GM12801 (cell line): ENCODE data around the gene TIMM13.

ENCODE experiments used
- TF ChIP-seq, protein P1 (sequence below): IDR thresholded peaks from one replicate; pipeline ENCODE4 v1.5.1; 2011; ENCODE audit warnings: control low read depth; ENCODE audit not compliant: insufficient read length; ENCODE audit errors: extremely low read depth

Gene TIMM13

DNA sequence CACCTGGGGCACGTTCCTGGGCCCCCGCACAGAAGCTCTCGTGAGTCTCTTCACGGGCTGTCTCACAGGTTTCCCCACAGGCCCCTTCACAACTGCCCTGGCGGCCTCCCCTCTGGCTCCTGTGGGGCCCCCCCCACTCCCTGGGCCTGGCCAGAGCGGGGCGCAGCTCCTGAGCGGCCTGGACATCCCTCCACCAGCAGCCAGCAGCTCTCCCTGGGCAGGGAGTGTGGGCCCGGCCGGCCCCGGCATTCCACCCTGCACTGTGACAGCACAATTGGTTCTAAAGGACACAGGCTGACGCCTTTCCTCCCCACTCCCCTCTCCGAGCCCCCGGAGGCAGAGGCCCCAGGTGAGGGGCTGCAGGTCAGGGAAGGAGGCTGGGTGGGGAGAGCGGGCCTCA, 9.5 kb upstream of the TIMM13 start:
- TF ChIP-seq, protein P1, sequence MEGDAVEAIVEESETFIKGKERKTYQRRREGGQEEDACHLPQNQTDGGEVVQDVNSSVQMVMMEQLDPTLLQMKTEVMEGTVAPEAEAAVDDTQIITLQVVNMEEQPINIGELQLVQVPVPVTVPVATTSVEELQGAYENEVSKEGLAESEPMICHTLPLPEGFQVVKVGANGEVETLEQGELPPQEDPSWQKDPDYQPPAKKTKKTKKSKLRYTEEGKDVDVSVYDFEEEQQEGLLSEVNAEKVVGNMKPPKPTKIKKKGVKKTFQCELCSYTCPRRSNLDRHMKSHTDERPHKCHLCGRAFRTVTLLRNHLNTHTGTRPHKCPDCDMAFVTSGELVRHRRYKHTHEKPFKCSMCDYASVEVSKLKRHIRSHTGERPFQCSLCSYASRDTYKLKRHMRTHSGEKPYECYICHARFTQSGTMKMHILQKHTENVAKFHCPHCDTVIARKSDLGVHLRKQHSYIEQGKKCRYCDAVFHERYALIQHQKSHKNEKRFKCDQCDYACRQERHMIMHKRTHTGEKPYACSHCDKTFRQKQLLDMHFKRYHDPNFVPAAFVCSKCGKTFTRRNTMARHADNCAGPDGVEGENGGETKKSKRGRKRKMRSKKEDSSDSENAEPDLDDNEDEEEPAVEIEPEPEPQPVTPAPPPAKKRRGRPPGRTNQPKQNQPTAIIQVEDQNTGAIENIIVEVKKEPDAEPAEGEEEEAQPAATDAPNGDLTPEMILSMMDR: no peak

DNA sequence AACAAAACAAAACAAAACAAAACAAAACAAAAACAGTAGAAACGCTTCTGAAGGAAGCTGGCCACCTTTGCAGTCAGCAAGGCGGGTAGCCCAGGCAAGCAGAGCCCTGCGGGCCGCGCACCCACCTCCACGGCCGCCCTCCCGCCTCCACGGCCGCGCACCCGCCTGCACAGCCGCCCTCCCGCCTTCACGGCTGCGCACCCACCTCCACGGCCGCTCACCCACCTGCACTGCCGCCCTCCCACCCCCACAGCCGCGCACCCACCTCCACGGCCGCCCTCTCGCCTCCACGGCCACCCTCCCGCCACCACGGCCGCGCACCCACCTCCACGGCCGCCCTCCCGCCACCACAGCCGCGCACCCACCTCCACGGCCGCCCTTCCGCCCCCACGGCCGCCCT, 9.0 kb upstream of the TIMM13 start:
- TF ChIP-seq, protein P1: no peak

DNA sequence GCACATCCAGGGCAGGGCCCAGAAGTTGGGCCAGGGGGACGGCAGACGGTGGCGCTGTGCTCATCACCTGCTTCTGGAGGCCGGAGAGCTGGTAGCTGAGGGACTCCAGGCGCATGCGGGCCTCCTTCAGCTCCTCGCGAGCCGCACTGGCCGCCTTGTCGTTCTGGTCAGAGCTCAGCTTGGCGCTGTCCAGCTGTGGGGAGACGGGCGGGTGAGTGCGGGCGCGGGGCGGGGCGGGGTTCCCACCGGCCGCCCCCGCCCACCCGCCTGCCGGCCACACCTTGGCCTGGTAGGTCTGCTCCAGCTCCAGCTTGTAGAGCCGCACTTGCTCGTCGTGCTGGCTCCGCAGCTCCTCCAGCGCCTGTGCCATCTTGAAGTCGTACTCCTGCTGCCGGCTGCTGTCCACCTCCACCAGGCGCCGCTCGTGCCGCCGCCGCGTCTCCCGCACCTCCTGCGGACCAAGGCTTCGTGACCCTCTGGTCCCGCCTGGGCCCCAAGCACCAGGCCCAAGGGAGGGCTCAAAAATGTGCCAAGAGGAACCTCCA, 7.4 kb upstream of the TIMM13 start:
- TF ChIP-seq, protein P1: no peak

DNA sequence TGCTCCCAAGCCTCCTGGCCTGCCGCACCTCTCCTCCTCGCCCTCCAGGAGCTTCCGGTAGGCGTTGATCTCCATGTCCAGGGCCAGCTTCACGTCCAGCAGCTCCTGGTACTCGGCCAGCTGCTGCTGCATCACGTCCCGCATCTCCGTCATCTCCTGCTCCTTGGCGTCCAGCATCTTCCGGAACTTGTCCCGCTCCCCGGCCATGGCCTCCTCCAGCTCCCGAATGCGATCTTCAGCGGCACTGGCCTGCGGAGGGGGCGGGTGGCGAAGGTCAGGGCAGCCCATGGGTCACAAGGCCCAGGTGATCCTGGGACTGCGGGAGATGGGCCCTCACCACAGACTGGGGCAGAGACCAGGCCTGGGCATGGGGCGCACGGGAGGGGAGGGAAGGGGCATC, 6.9 kb upstream of the TIMM13 start:
- TF ChIP-seq, protein P1: no peak

DNA sequence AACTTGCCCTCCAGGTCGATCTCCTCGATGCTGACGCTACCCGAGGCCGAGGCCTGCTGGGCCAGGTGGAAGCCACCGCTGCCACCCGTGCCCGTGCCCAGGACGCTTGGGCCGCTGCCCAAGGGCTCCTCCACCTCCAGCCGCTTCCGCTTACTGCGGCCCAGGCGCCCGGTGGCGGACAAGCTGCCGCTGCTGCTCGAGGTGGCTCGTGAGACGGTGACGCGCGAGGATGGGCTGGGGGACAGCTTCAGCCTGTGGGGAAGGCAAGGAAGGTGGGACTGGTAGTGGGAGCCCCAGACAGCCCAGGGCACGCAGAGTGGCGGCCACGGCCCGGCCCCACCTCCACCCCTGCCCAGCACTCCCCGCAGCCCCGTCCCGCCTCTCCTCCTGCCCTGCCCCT, 6.5 kb upstream of the TIMM13 start:
- TF ChIP-seq, protein P1: no peak

DNA sequence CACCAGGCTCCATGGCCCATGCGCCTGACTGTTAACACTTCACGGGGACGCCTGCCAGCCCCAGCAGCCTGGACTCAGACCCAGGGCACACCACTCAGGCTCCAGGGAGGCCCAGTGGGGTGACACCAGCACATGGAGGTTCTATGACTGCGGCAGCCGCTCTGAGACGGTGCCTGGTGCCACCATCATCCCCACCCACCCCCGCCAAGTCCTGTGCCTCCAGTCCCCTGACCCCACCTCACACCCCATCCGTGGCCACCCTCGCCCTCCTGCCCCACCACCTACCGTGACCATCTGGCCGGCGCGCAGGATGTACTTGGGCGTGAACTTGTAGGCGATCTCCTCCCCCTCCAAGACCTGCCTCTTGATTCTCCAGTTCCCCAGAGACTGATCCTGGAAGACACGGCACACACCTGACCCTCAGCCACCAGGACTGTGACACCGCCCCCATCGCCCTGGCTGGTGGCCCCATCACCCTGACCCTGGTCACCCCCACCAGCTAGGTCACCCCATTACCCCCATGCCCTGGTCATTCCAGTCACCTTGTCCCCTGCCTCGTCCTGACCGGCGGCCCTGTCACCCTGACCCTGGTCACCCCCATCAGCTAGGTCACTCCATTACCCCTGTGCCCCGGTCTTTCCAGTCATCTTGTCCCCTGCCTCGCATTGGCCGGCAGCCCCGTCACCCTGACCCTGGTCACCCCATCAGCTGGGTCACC, 4.9 kb upstream of the TIMM13 start:
- TF ChIP-seq, protein P1: no peak

DNA sequence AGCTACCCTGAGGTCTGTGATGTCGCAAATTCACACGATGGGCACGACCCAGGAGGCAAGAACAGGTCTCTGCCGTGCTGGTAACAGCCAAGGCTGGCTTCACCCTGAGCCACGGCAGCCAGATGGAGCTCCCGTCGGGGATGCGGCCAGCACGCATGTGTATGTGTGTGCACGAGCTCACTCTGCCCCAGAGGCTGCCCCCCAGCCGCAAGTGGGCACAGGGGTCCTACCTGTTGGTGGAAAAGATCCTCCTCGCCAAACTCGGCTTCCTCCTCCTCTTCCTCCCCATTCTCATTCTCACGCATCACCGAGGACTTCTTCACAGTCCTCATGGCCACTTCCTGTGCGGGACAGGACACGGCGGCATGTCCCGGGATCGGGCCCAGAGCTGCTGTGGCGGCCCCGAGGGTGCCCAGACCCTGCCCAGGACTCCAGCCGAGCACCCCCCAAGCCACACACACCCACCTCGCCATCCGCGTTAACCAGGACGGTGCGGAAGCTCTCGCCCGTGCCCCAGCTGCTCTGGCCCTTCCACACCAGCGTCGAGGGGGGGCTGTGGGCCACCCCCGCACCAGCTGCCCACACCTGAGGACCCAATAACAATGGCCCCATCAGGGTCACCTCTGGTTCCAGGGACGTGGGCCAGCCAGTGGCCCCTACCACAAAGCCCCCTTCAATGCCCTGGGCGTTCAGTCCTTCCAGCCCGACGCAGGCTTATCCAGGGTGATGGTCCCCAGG, 4.1 kb upstream of the TIMM13 start:
- TF ChIP-seq, protein P1: no peak
